Heart right ventricle (tissue), 16 donors: ENCODE data around the gene MRPS25. TPM values are rescaled to one million over a fixed set of nuclear protein-coding genes. Genes with fewer than 3 reads are reported as not detected.

ENCODE experiments used
- ATAC-seq, 8 donors: fragments of 200-7000 bp; cut with Tn5 transposase; one replicate each; pipeline ENCODE4 v1.9.1; 2020; ENCODE audit warnings: mild to moderate bottlenecking in 8 of 8, moderate library complexity in 8 of 8, moderate number of reproducible peaks in 1 of 8
- DNase-seq, 2 donors: peaks; one replicate each; pipeline ENCODE4 v3.0.0-alpha.2; 2020
- H3K27ac ChIP-seq, 10 donors: fragments of 200-600 bp; sonication (generic) in 2 of 10; one replicate each; pipeline versions ENCODE4 v1.5.0 to v1.8.0; 2020 to 2022; ENCODE audit warnings: mild to moderate bottlenecking in 3 of 10
- H3K27me3 ChIP-seq, 7 donors: fragments of 200-600 bp; one replicate each; pipeline ENCODE4 v1.8.0; 2021 to 2022; ENCODE audit warnings: mild to moderate bottlenecking in 2 of 7
- H3K36me3 ChIP-seq, 9 donors: fragments of 200-600 bp; sonication (generic) in 1 of 9; one replicate each; pipeline versions ENCODE4 v1.5.0 to v1.8.0; 2020 to 2022; ENCODE audit warnings: mild to moderate bottlenecking in 2 of 9
- H3K4me1 ChIP-seq, 9 donors: fragments of 200-600 bp; sonication (generic) in 1 of 9; one replicate each; pipeline versions ENCODE4 v1.5.0 to v1.8.0; 2020 to 2022; ENCODE audit warnings: mild to moderate bottlenecking in 4 of 9
- H3K4me3 ChIP-seq, 10 donors: fragments of 200-600 bp; sonication (generic) in 2 of 10; one replicate each; pipeline versions ENCODE4 v1.5.0 to v1.8.0; 2020 to 2022; ENCODE audit warnings: mild to moderate bottlenecking in 7 of 10, moderate library complexity in 2 of 10
- H3K9me3 ChIP-seq, 11 donors: fragments of 200-600 bp in 10 of 11; sonication (generic) in 2 of 11; one replicate each; pipeline versions ENCODE4 v1.5.0 to v1.8.0; 2013 to 2022; ENCODE audit warnings: mild to moderate bottlenecking in 2 of 11, control low read depth in 1 of 11, moderate library complexity in 1 of 11
- CTCF ChIP-seq, 9 donors: fragments of 200-600 bp; sonication (generic) in 2 of 9; IDR thresholded peaks; one replicate each; pipeline versions ENCODE4 v1.5.0 to v1.8.0; 2021 to 2022; ENCODE audit warnings: antibody characterized with exemption in 9 of 9, mild to moderate bottlenecking in 5 of 9, moderate library complexity in 1 of 9
- WGBS, 2 donors: extraction: QIAGEN DNeasy Blood & Tissue Kit; methylation state at CpG; one replicate each; pipeline ENCODE4 v1.1.7; 2013; ENCODE audit warnings: inconsistent platforms in 1 of 2; 5-methylcytosine and 5-hydroxymethylcytosine counted together
- intact Hi-C, 10 donors: fragments of 100-400 bp; cut with DNase I; formaldehyde crosslinking; loops; one replicate each; pipeline versions ENCODE4 v1.11.1 to v1.14.2; 2022
- polyA plus RNA-seq, 2 donors: library from polyadenylated mRNA; stranded (reverse); fragments of 200-250 nt; gene quantifications; one replicate each; pipeline ENCODE4 v1.2.3, GENCODE V29; 2013
- total RNA-seq, 10 donors: library from RNA; stranded (reverse); fragmentation: NEBNext Ultra II Directional in 3 of 10; extraction: Animal tissue kit (Norgen Biotek cat#: 25700) in 3 of 10; gene quantifications; one replicate each; pipeline versions ENCODE4 v1.2.1 to v1.2.4, GENCODE V29; 2021 to 2023
- donor health status: Arrhythmogenic right ventricular cardiomyopathy.
- donor health status: ischemic (EF 13 %, LVEDD 7.1; RV severe dilation, severe dysfunction).
- donor health status: healthy with polysubstance abuse.
- donor health status: DM: no; HTN: yes; CAD: no.
- donor health status: DM: no; HTN: no; CAD: no.
- donor health status: ischemic (EF 25% LVEDD 6.9; RV normal size, moderate dysfunction).
- donor health status: ischemic (EF 25% LVEDD 5.7; RV mildly dilated, moderate dysfunction).
- donor health status: healthy.
- donor health status: DM: yes; HTN: yes; CAD: no.
- donor health status: Ischemic cardiomyopathy.
- donor health status: ischemic (EF 35%, LVEDD 5.7; RV mildly dilated, moderate dysfunction).
- donor health status: nonischemic (EF 11% LVEDD 7.7; RV severe dilation, severe dysfunction).
- donor health status: DM: yes; HTN: yes; CAD: no.
- donor health status: PGD.
- donor health status: ischemic (EF 29% LVEDD 5.4; RV normal size, mild dysfunction).
- donor health status: nonischemic (EF 23%, LVEDD 6.1; RV moderate dilation, normal function).

The MRPS25 gene
- total and polyA plus RNA-seq, 12 donors, result 64.7 to 227 (median 98.5) TPM

GRCh38 chr3:15074500-15074899 lies 9.4 kb upstream of the MRPS25 start:
- ATAC-seq, result peak in 2 of 8 donors; percentile 18 to 39
- Histone ChIP-seq H3K4me1 (peaks cover 0 to 3% (median 0%) of the 10 kb centered on the region in 9 donors), H3K36me3 (peaks cover 3 to 100% (median 64%) of the 10 kb centered on the region in 9 donors), H3K27me3 (no peaks in the 10 kb centered on the region), H3K4me3 (no peak overlapping the region), H3K9me3 (no peaks in the 10 kb centered on the region), H3K27ac (no peak overlapping the region)
- 96% methylated on average over 19 of the region's 19 CpGs for WGBS, 2 donors
- DNase-seq, result no peak
- intact Hi-C loops, result no loop called here
- no peak for TF ChIP-seq CTCF (IDR thresholded peaks at IDR 0.05)

GRCh38 chr3:15071699-15072098 lies 6.6 kb upstream of the MRPS25 start:
- no peak overlapping the region for H3K4me3 ChIP-seq
- peaks cover 0 to 3% (median 0%) of the 10 kb centered on the region in 9 donors for H3K4me1 ChIP-seq
- peaks cover 0 to 81% (median 43%) of the 10 kb centered on the region in 9 donors for H3K36me3 ChIP-seq
- no peak for TF ChIP-seq CTCF (IDR thresholded peaks at IDR 0.05)
- intact Hi-C loops, result no loop called here
- H3K27ac ChIP-seq, result no peak overlapping the region
- no peaks in the 10 kb centered on the region for H3K27me3 ChIP-seq
- DNase-seq, result no peak
- no peak for ATAC-seq
- WGBS, 2 donors, result 95% methylated on average over 2 of the region's 2 CpGs
- no peaks in the 10 kb centered on the region for H3K9me3 ChIP-seq

GRCh38 chr3:15069441-15069840 lies 4.3 kb upstream of the MRPS25 start:
- Histone ChIP-seq H3K4me1 (peaks cover 0 to 8% (median under 1%) of the 10 kb centered on the region in 9 donors), H3K36me3 (peaks cover 0 to 58% (median 22%) of the 10 kb centered on the region in 9 donors), H3K9me3 (no peaks in the 10 kb centered on the region), H3K27ac (no peak overlapping the region), H3K4me3 (no peak overlapping the region), H3K27me3 (no peaks in the 10 kb centered on the region)
- DNase-seq (no peak), ATAC-seq (no peak)
- intact Hi-C loops, result loop anchor here in 3 of 10 donors (10.0 kb wide), 1 partner anchor 125 kb away; the partner anchor contains the start of gene NR2C2 (in 3 of the 3)
- 84 to 89% methylated on average over 1 of the region's 1 CpG for WGBS, 2 donors
- TF ChIP-seq CTCF (IDR thresholded peaks at IDR 0.05), result no peak

- 95 to 97% methylated on average over 3 of the region's 3 CpGs for WGBS, 2 donors
- Histone ChIP-seq H3K36me3 (peaks cover 0 to 28% (median 0%) of the 10 kb centered on the region in 9 donors), H3K4me1 (peaks cover 6 to 24% (median 17%) of the 10 kb centered on the region in 9 donors), H3K4me3 (peak overlapping the region in 1 of 10 donors; percentile 97), H3K9me3 (no peaks in the 10 kb centered on the region), H3K27me3 (no peaks in the 10 kb centered on the region), H3K27ac (no peak overlapping the region)
- ATAC-seq (no peak), DNase-seq (no peak)
- no peak for TF ChIP-seq CTCF (IDR thresholded peaks at IDR 0.05)
- intact Hi-C loops, result loop anchor here in 3 of 10 donors (10.0 kb wide), 1 partner anchor 122 kb away; the partner anchor contains the start of gene NR2C2 (in 3 of the 3)
These were observed 1.4 kb upstream of the MRPS25 start for GRCh38 chr3:15066467-15066866.
